Activated naive CD4-positive, alpha-beta T cell treated with anti-CD3 and anti-CD28 coated beads, Interleukin-2, amount 50 U/mL, for 16 hours (primary cell): Measurements from ENCODE around the gene HDC.

ENCODE experiments used
- DNase-seq: peaks from one replicate; pipeline ENCODE4 v3.0.0-alpha.2; 2020

The HDC gene

DNA sequence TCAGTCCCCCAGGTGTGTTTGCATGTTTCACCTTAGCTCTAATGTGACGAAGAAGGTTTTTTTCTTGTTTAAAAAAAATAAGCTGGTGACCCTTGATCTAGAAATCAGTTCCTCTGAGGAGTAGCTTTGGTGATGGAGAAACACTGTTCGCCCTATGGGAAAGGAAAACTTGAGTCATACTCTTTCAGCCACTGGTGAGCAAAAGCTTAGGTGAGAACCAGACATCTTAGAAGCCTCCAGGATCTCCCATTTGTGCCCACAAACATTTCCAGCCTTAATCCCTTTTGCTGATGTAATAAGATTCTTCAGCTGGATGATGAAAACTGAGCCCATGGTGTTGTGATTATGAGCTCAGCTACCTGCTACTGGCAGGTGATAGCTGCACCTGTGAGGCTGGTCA, 45.7 kb downstream of the HDC start:
- no peak for DNase-seq

DNA sequence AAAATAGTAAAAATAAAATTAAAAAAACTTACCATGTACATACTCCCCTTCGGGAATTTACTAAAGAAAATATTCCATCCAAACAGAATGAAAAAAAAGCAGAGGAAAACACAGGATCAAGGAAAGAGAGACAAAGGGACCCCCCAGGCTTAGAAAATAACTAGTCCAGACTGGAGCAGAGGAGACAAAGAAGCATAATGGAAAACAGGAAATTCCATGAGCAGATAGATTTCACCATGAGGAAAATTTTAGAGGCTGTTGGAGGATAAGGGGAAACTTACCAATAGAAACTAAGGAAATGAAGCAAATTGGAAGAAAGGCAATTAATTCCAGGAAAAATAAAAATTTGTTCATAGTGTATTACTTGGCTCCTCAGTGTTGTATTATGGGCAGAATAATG, 46.8 kb downstream of the HDC start:
- no peak for DNase-seq

DNA sequence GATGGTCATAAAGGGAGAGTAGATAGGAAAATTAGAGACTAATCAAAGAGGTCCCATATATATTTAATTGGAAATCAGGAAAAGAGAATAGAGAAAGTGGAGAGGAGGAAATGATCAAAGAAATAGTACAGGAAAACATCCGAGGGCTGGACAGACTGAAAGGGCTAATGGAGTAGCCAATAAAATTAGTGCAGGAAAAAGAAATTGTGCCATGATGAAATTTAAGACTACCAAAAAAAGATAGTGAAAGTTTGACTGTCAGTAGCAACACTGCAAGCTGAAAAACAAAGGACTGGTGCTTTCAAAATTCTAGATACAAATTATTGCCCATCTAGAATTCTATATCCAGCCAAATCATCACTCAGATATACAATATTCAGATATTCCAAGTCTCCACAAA, 47.2 kb downstream of the HDC start:
- DNase-seq, result no peak

DNA sequence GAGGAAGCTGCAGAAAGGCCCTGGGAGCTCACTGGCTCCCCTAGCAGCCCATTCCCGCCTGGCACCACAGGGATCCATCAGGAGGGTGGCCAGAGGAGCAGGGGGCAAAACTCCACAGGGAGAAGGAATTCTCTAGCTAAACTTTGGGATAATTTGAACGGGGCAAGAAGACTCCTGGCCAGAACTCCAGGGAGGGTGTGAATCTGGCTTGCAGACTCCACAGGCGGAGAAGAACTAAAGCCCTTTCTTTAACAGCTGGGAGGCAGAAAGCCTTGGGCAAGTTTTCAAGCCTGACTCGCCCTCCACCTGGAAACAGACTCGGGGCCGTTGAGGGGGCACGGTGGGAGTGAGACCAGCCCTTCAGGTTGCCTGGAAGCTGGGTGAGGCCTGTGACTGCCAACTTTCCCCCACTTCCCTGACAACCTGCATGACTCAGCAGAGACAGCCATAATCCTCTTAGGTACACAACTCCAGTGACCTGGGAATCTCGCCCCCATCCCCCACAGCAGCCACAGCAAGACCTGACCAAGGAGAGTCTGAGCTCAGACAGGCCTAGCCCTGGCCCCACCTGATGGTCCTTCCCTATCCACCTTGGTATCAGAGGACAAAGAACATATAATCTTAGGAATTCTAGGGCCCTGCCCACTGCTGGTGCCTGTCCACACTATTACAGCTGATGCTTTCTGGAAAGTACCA, 54.9 kb downstream of the HDC start:
- no peak for DNase-seq

DNA sequence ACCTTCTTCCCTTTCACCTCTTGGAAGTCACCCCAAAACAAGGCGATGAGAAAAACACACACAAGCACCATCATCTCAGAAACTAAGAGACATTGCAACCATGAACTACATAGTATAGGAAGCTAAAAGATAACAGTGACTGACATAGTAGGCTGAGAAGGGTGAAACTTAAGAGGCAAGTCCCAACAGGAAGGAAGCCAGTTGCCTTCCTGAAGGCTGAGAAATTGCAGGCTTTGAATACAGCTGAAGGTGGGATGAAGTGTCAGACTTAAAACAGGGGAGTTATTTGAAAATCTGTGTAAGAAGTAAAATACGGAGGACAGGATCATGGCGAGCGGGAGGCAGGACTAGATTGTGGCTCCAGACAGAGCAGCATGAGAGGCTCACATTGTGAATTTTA, 55.7 kb downstream of the HDC start:
- DNase-seq, result no peak

DNA sequence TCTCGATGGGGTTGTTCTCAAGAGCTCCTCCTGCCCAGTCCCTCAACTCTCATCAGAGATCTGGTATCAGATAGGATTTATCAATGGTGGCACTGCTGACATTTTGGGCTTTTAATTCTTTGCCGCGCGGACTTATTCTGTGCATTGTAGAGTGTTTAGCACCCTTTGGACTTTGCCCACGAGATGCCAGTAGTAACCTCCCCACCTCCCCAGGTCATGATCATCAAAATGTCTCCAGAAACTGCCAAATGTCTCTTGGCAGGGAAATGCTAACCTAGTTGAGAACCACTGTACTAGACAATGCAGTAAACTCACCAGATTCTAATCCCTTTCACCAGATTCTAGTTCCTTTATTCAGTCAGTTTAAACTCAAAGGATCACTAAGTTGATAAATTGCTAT, 59.5 kb downstream of the HDC start:
- DNase-seq, result no peak

DNA sequence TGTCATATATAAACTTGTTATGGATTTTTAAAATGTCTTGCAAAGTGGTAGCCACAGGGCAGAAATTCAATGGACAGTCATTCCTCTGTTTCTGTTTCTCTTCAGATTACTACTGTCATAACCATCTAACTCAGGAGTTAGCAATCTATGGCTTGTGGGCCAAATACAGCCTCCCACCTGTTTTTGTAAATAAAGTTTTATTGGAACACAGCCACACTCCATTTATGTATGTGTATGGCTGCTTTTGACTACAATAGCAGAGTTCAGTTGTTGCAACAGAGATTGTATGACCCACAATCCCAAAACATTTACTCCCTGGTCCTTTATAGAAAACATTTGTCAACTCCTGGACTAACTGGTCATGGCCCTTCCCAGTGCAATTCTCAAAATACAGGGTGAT, 63.5 kb downstream of the HDC start:
- no peak for DNase-seq

DNA sequence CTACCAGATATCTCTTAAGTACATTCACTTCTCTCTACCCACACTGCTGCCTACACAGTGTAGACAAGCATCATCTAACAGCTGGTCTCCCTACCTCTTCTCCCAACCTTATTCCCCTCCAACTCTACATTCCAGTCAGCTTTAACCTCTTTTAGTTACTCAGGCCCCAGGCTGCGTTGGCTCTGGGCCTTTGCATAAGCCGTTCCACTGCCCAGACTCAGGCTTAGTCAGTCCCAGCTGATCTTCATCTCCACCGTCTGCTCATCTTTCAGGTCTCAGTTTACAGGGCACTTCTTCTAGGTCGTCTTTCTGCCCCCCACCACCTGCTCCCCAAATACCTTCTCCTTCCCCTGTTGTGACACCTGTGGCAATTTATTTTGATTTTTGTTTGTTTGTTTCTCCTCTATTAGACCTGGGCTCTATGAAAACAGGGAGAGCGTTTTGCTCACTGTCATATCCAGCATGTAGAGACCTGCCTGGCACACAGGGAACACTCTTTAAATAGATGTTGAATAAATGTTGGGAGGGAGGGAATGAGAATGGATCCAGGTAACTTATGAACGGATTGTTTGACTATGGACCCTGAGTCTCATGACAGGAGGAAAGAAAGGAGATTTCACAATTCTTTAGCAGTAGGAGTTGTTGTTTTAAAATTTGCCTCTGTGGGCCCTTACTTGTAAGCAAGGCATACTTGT, 72.5 kb downstream of the HDC start:
- DNase-seq, result no peak

DNA sequence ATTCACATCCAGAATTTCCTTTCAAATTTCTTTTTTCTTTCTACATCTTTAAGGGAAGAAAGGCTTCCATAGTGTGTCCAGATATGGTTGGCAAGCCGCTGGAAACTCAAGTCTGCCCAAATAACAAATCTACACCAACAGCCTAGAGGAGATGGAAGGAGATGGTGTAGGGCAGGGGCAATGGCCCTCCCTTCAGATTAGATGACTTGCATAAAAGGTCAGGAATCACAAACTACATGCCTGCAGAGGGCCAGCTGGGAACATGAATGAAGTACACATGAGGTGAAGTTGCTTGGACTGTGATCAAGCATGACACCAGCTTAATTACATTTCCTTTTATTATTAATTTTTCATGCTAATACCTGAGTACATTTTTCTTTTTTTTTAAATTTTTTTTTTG, 73.4 kb downstream of the HDC start:
- DNase-seq, result no peak
